ENCODE data around the gene TXNDC11. TPM values are rescaled to one million over a fixed set of nuclear protein-coding genes. Genes with fewer than 3 reads are reported as not detected.

The TXNDC11 gene
- total RNA-seq, 6 donors from 2014 or later, result 81.2 to 148 (median 117) TPM

DNA sequence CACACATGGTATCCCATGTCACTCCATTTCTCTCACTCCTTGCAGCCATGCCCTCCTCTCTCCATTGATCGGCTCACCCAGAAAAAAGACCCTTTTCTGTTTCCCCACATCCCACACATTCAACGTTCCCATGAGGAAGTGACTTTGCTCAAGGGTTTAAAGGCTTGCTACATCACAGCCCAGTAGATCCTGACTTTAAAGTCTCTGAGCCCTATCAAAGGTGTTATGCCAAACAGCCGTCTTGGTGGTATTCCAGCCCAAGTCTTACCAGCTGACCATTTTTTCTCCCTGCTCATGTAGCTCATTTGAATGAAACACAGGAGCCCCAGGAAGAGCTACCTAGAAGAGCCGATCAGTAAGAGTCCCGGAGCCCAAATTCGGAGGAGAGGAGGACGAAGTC is 7.4 kb upstream of the TXNDC11 start:
- Histone ChIP-seq H3K4me3 (no peak overlapping the region), H3K27me3 (no peaks in the 10 kb centered on the region), H3K9me3 (no peaks in the 10 kb centered on the region), H3K27ac (no peak overlapping the region), H3K36me3 (peaks cover 26 to 70% (median 61%) of the 10 kb centered on the region in 4 donors), H3K4me1 (no peaks in the 10 kb centered on the region)
- TF ChIP-seq, protein P1, sequence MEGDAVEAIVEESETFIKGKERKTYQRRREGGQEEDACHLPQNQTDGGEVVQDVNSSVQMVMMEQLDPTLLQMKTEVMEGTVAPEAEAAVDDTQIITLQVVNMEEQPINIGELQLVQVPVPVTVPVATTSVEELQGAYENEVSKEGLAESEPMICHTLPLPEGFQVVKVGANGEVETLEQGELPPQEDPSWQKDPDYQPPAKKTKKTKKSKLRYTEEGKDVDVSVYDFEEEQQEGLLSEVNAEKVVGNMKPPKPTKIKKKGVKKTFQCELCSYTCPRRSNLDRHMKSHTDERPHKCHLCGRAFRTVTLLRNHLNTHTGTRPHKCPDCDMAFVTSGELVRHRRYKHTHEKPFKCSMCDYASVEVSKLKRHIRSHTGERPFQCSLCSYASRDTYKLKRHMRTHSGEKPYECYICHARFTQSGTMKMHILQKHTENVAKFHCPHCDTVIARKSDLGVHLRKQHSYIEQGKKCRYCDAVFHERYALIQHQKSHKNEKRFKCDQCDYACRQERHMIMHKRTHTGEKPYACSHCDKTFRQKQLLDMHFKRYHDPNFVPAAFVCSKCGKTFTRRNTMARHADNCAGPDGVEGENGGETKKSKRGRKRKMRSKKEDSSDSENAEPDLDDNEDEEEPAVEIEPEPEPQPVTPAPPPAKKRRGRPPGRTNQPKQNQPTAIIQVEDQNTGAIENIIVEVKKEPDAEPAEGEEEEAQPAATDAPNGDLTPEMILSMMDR (IDR thresholded peaks at IDR 0.05), result no peak
- WGBS, 2 donors, result 86 to 90% methylated on average over 7 of the region's 7 CpGs
- ATAC-seq (ENCODE audit: low FRiP score in 2 of 2) (no peak), DNase-seq (no peak)

DNA sequence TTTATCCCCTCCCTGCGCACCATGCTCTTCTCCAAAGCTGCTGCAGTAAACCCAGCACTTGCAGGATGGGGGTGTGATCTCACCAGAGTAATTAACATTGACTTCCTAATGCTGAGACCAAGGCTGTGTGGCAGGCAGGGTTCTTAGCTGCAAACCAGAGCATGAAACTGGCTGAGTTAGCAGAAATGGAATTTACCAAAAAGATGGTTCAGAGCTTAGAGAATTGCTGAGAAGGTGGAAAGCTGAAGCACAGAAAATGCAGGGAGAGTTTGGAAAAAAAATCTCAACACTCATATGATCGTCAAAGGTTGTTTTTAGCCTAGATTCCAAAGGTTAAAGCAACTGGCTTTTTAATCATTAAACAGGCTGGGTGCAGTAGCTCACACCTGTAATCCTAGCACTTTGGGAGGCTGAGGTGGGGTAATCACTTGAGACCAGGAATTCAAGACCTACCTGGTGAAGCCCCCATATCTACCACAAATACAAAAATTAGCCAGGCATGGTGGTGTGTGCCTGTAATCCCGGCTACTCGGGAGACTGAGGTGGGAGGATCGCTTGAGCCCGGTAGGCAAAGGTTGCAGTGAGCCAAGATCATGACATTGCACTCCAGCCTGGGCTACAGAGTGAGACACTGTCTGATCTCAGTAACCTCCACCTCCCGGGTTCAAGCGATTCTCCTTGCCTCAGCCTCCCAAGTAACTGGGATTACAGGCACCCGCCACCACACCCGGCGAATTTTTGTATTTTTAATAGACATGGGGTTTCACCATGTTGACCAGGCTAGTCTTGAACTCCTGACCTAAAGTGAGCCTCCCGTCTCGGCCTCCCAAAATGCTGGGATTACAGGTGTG is 6.0 kb upstream of the TXNDC11 start:
- WGBS, 2 donors, result 88 to 93% methylated on average over 13 of the region's 13 CpGs
- ATAC-seq (ENCODE audit: low FRiP score in 2 of 2) (no peak), DNase-seq (no peak)
- Histone ChIP-seq H3K36me3 (peaks cover 26 to 57% (median 50%) of the 10 kb centered on the region in 4 donors), H3K4me3 (no peak overlapping the region), H3K9me3 (no peaks in the 10 kb centered on the region), H3K4me1 (peaks cover 0 to 4% (median 3%) of the 10 kb centered on the region in 4 donors), H3K27ac (no peak overlapping the region), H3K27me3 (no peaks in the 10 kb centered on the region)
- no peak for TF ChIP-seq POLR2A (IDR thresholded peaks at IDR 0.05)
- no peak for TF ChIP-seq POLR2AphosphoS5 (IDR thresholded peaks at IDR 0.05)
- TF ChIP-seq, protein P1 (IDR thresholded peaks at IDR 0.05), result no peak

DNA sequence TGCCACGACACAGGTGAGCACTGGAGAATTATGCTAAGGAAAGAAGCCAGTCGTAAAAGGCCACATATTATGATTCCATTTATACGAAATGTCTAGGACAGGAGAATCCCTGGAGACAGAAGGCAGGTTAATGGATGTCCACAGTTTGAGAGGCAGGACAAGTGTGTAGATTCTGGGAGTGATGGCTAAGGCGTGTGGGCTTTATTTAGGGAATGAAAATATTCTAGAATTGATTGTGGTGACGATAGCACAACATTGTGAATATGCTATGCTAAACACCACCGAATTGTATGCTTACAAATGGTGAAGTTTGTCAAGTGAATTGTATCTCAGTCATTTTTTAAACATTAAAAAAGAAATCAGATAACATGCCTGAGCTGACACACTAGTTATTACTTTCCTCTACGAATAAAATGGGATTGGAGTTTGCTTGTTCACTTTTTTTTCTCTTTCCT is 5.3 kb upstream of the TXNDC11 start:
- H3K36me3 ChIP-seq, result peaks cover 23 to 51% (median 44%) of the 10 kb centered on the region in 4 donors
- DNase-seq, result no peak
- H3K9me3 ChIP-seq, result no peaks in the 10 kb centered on the region
- 80 to 82% methylated on average over 7 of the region's 7 CpGs for WGBS, 2 donors
- no peaks in the 10 kb centered on the region for H3K27me3 ChIP-seq
- TF ChIP-seq EP300 (IDR thresholded peaks at IDR 0.05) (no peak), POLR2A (IDR thresholded peaks at IDR 0.05) (no peak), POLR2AphosphoS5 (IDR thresholded peaks at IDR 0.05) (no peak)
- TF ChIP-seq, protein P1 (IDR thresholded peaks at IDR 0.05), result no peak
- no peak for ATAC-seq (ENCODE audit: low FRiP score in 2 of 2)
- H3K4me1 ChIP-seq, result peaks cover 5 to 11% (median 9%) of the 10 kb centered on the region in 4 donors
- no peak overlapping the region for H3K27ac ChIP-seq
- H3K4me3 ChIP-seq, result no peak overlapping the region

DNA sequence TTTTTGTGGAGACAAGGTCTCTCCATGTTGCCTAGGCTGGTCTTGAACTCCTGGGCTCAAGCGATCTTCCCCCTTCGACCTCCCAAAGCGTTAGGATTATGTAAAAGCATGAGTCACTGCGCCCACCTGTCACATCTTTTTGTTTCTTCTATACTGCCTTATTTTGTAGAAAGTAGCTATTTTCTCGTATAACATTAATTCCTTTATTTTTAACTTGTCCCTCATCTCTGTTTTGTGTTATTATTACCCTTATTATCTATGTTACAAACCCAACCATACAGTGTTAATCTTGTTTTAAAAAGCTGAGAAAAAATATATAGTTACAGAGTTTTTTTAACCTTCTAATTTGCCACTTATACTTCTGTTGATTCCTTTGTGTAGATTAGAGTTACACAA is 1.4 kb upstream of the TXNDC11 start:
- WGBS, 2 donors, result 85 to 96% methylated on average over 5 of the region's 5 CpGs
- H3K27me3 ChIP-seq, result no peaks in the 10 kb centered on the region
- ATAC-seq (ENCODE audit: low FRiP score in 2 of 2), result no peak
- H3K27ac ChIP-seq, result peak overlapping the region; percentile 99
- H3K9me3 ChIP-seq, result no peaks in the 10 kb centered on the region
- no peak for DNase-seq
- TF ChIP-seq, protein P1 (IDR thresholded peaks at IDR 0.05), result no peak
- TF ChIP-seq EP300 (IDR thresholded peaks at IDR 0.05) (no peak), POLR2A (IDR thresholded peaks at IDR 0.05) (no peak), POLR2AphosphoS5 (IDR thresholded peaks at IDR 0.05) (no peak)
- peaks cover 21 to 36% (median 33%) of the 10 kb centered on the region in 4 donors for H3K4me1 ChIP-seq
- peaks cover under 1 to 12% (median 7%) of the 10 kb centered on the region in 4 donors for H3K36me3 ChIP-seq
- no peak overlapping the region for H3K4me3 ChIP-seq

All from upper lobe of left lung (tissue), 6 donors.